B cell (primary cell): ENCODE data around the gene SMAD7.

ENCODE experiments used
- CTCF ChIP-seq: fragments of 200-600 bp; IDR thresholded peaks from one replicate; pipeline ENCODE4 v1.8.0; 2022; ENCODE audit warnings: antibody characterized with exemption, mild to moderate bottlenecking
- EZH2 ChIP-seq: IDR thresholded peaks from 2 replicates; pipeline ENCODE4 v1.6.1; 2012; ENCODE audit warnings: borderline replicate concordance, low read depth, mild to moderate bottlenecking, moderate library complexity, low read length; ENCODE audit not compliant: insufficient read depth, poor library complexity, severe bottlenecking

GRCh38 chr18:48959551-48959920 lies 8.8 kb upstream of the SMAD7 start:
- TF ChIP-seq CTCF (no peak), EZH2 (no peak)
